HEK293 (cell line): Measurements from ENCODE around the gene MRPS6.

Source experiments
- CTCF ChIA-PET: fragments of 350-600 bp; formaldehyde crosslinking; extraction: SDS; loops from one replicate; lab custom pipeline; 2021; ENCODE audit warnings: antibody characterized with exemption; lab: Yijun Ruan, JAX
- POLR2A ChIA-PET: fragments of 300-600 bp; formaldehyde crosslinking; extraction: SDS; loops from one replicate; lab custom pipeline; 2020; ENCODE audit warnings: antibody characterized with exemption, inconsistent platforms; lab: Yijun Ruan, JAX
- H3K27ac ChIP-seq: fragments of 200-500 bp; sonication (Bioruptor generic); 2 replicates; pipeline ENCODE4 v1.5.1; 2014; ENCODE audit warnings: low read depth, low read length, control low read depth, inconsistent platforms; ENCODE audit errors: extremely low read depth
- H3K36me3 ChIP-seq, 2 experiments: fragments of 200-500 bp in 1 of 2; sonication (Bioruptor generic) in 1 of 2; 1 replicate in 1 of 2; 2 replicates in 1 of 2; pipeline ENCODE4 v1.5.1; 2014 to 2017; ENCODE audit warnings: inconsistent platforms in 2 of 2, low read length in 2 of 2; ENCODE audit not compliant: control insufficient read depth in 2 of 2, insufficient read depth in 1 of 2
- H3K4me1 ChIP-seq: fragments of 200-500 bp; sonication (Bioruptor generic); 2 replicates; pipeline ENCODE4 v1.5.1; 2014; ENCODE audit warnings: mild to moderate bottlenecking, low read length, inconsistent platforms; ENCODE audit not compliant: control insufficient read depth, insufficient read depth
- H3K4me3 ChIP-seq: 2 replicates; pipeline ENCODE4 v1.5.1; 2011; ENCODE audit warnings: low read depth, mild to moderate bottlenecking, control low read depth, low read length, moderate library complexity
- H3K9me3 ChIP-seq: fragments of 200-500 bp; sonication (Bioruptor generic); 2 replicates; pipeline ENCODE4 v1.5.1; 2014; ENCODE audit warnings: low read depth, low read length, inconsistent platforms; ENCODE audit not compliant: control insufficient read depth, insufficient read depth
- BCL11B ChIP-seq: fragments of 450-650 bp; formaldehyde crosslinking; IDR thresholded peaks from 2 replicates; pipeline ENCODE4 v1.5.1; 2016; ENCODE audit warnings: low read depth, missing biosample characterization, missing genetic modification characterization
- HOXD13 ChIP-seq: sonication (generic); formaldehyde crosslinking; IDR thresholded peaks from 2 replicates; pipeline ENCODE4 v1.8.0; 2022; ENCODE audit warnings: missing genetic modification reagents, borderline replicate concordance
- OSR2 ChIP-seq: fragments of 450-650 bp; formaldehyde crosslinking; IDR thresholded peaks from 2 replicates; pipeline ENCODE4 v1.5.1; 2016; ENCODE audit warnings: missing biosample characterization, missing genetic modification characterization
- OVOL3 ChIP-seq: fragments of 450-650 bp; formaldehyde crosslinking; IDR thresholded peaks from 2 replicates; pipeline ENCODE4 v1.5.1; 2016; ENCODE audit warnings: missing biosample characterization, missing genetic modification characterization
- ZBTB8A ChIP-seq: fragments of 450-650 bp; formaldehyde crosslinking; IDR thresholded peaks from 2 replicates; pipeline ENCODE4 v1.5.1; 2016; ENCODE audit warnings: missing biosample characterization, missing genetic modification characterization
- ZFHX2 ChIP-seq: fragments of 450-650 bp; formaldehyde crosslinking; conservative IDR thresholded peaks from 2 replicates; pipeline ENCODE4 v1.5.1; 2016; ENCODE audit warnings: missing biosample characterization, missing genetic modification characterization
- ZNF157 ChIP-seq: fragments of 450-650 bp; formaldehyde crosslinking; IDR thresholded peaks from 2 replicates; pipeline ENCODE4 v1.5.1; 2016; ENCODE audit warnings: missing biosample characterization, missing genetic modification characterization
- ZNF221 ChIP-seq: fragments of 450-650 bp; formaldehyde crosslinking; IDR thresholded peaks from 2 replicates; pipeline ENCODE4 v1.5.1; 2017; ENCODE audit warnings: missing biosample characterization, missing genetic modification characterization, borderline replicate concordance
- ZNF404 ChIP-seq: fragments of 450-650 bp; formaldehyde crosslinking; IDR thresholded peaks from 2 replicates; pipeline ENCODE4 v1.5.1; 2017; ENCODE audit warnings: missing biosample characterization, missing genetic modification characterization
- ZNF510 ChIP-seq: fragments of 450-650 bp; formaldehyde crosslinking; IDR thresholded peaks from 2 replicates; pipeline ENCODE4 v1.5.1; 2018; ENCODE audit warnings: mild to moderate bottlenecking, missing genetic modification characterization, missing biosample characterization; ENCODE audit not compliant: insufficient replicate concordance
- ZNF549 ChIP-seq: fragments of 450-650 bp; IDR thresholded peaks from 2 replicates; pipeline ENCODE4 v1.5.1; 2018; ENCODE audit warnings: missing biosample characterization, missing genetic modification characterization, mild to moderate bottlenecking, inconsistent platforms, moderate library complexity
- ZNF558 ChIP-seq: fragments of 450-650 bp; formaldehyde crosslinking; IDR thresholded peaks from 2 replicates; pipeline ENCODE4 v1.5.1; 2016; ENCODE audit warnings: missing biosample characterization, missing genetic modification characterization
- ZNF585B ChIP-seq: fragments of 450-650 bp; formaldehyde crosslinking; IDR thresholded peaks from 2 replicates; pipeline ENCODE4 v1.5.1; 2016; ENCODE audit warnings: missing biosample characterization, missing genetic modification characterization
- ZNF596 ChIP-seq: fragments of 450-650 bp; IDR thresholded peaks from 2 replicates; pipeline ENCODE4 v1.5.0; 2018; ENCODE audit warnings: missing biosample characterization, mild to moderate bottlenecking, missing genetic modification characterization, moderate library complexity
- ZNF701 ChIP-seq: fragments of 450-650 bp; formaldehyde crosslinking; IDR thresholded peaks from 2 replicates; pipeline ENCODE4 v1.5.1; 2016; ENCODE audit warnings: missing biosample characterization, missing genetic modification characterization
- ZNF747 ChIP-seq: fragments of 450-650 bp; formaldehyde crosslinking; IDR thresholded peaks from 2 replicates; pipeline ENCODE4 v1.5.1; 2016; ENCODE audit warnings: missing biosample characterization, missing genetic modification characterization
- ZNF76 ChIP-seq: fragments of 450-650 bp; formaldehyde crosslinking; IDR thresholded peaks from 2 replicates; pipeline ENCODE4; 2016; ENCODE audit warnings: low read depth, missing biosample characterization, missing genetic modification characterization, borderline replicate concordance
- ZNF792 ChIP-seq: fragments of 450-650 bp; formaldehyde crosslinking; IDR thresholded peaks from 2 replicates; pipeline ENCODE4 v1.5.1; 2016; ENCODE audit warnings: missing biosample characterization, missing genetic modification characterization
- TF ChIP-seq, protein P1 (sequence below): fragments of 450-650 bp; formaldehyde crosslinking; IDR thresholded peaks from 2 replicates; pipeline ENCODE4 v1.5.1; 2016; ENCODE audit warnings: missing biosample characterization, missing genetic modification characterization
- TF ChIP-seq, protein P2 (sequence below): fragments of 450-650 bp; formaldehyde crosslinking; IDR thresholded peaks from 2 replicates; pipeline ENCODE4 v1.5.1; 2016; ENCODE audit warnings: missing biosample characterization, missing genetic modification characterization
- TF ChIP-seq, protein P3 (sequence below): fragments of 450-650 bp; formaldehyde crosslinking; IDR thresholded peaks from 2 replicates; pipeline ENCODE4 v1.5.1; 2016; ENCODE audit warnings: missing biosample characterization, missing genetic modification characterization
- TF ChIP-seq, protein P4 (sequence below): fragments of 450-650 bp; formaldehyde crosslinking; IDR thresholded peaks from 2 replicates; pipeline ENCODE4; 2016; ENCODE audit warnings: missing biosample characterization, missing genetic modification characterization
- TF ChIP-seq, protein P5 (sequence below): fragments of 450-650 bp; formaldehyde crosslinking; IDR thresholded peaks from 2 replicates; pipeline ENCODE4 v1.5.1; 2017; ENCODE audit warnings: missing biosample characterization, missing genetic modification characterization

MRPS6 gene

DNA sequence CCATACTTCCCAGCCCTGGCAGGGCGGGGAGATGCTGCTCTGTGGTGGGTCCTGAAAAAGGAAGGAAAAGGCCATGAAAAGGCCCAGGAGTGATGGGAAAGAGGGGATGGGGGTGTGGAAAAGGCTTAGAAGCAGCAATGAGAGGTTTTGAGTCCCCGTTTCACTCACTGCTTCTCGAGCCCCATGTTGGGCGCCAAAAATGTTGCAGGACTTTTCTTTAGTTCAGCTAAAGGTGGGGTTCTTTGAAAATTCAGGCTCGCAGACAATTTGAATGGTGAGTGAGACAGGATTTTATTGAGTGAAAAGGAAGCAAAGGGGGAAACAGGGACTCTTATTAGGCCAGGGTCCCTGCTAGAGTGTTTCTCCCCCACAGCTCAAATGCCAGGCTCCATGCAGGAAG, 93.1 kb downstream of the MRPS6 start (continued):
- TF ChIP-seq ZNF510 (tag by site-specific recombination): peak; percentile 68
- TF ChIP-seq, protein P1, sequence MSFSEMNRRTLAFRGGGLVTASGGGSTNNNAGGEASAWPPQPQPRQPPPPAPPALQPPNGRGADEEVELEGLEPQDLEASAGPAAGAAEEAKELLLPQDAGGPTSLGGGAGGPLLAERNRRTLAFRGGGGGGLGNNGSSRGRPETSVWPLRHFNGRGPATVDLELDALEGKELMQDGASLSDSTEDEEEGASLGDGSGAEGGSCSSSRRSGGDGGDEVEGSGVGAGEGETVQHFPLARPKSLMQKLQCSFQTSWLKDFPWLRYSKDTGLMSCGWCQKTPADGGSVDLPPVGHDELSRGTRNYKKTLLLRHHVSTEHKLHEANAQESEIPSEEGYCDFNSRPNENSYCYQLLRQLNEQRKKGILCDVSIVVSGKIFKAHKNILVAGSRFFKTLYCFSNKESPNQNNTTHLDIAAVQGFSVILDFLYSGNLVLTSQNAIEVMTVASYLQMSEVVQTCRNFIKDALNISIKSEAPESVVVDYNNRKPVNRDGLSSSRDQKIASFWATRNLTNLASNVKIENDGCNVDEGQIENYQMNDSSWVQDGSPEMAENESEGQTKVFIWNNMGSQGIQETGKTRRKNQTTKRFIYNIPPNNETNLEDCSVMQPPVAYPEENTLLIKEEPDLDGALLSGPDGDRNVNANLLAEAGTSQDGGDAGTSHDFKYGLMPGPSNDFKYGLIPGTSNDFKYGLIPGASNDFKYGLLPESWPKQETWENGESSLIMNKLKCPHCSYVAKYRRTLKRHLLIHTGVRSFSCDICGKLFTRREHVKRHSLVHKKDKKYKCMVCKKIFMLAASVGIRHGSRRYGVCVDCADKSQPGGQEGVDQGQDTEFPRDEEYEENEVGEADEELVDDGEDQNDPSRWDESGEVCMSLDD: no peak
- TF ChIP-seq, protein P2, sequence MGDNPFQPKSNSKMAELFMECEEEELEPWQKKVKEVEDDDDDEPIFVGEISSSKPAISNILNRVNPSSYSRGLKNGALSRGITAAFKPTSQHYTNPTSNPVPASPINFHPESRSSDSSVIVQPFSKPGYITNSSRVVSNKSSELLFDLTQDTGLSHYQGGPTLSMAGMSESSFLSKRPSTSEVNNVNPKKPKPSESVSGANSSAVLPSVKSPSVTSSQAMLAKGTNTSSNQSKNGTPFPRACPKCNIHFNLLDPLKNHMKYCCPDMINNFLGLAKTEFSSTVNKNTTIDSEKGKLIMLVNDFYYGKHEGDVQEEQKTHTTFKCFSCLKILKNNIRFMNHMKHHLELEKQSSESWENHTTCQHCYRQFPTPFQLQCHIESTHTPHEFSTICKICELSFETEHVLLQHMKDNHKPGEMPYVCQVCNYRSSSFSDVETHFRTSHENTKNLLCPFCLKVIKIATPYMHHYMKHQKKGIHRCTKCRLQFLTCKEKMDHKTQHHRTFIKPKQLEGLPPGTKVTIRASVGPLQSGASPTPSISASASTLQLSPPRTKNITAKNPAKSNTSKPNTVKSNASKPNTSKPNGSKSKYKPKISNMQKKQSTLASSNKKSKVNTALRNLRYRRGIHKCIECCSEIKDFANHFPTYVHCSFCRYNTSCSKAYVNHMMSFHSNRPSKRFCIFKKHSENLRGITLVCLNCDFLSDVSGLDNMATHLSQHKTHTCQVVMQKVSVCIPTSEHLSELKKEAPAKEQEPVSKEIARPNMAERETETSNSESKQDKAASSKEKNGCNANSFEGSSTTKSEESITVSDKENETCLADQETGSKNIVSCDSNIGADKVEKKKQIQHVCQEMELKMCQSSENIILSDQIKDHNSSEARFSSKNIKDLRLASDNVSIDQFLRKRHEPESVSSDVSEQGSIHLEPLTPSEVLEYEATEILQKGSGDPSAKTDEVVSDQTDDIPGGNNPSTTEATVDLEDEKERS (tag by site-specific recombination): peak; percentile 85; the same call in 1 of the 2 replicates
- TF ChIP-seq ZFHX2 (tag by site-specific recombination): no peak
- TF ChIP-seq, protein P3, sequence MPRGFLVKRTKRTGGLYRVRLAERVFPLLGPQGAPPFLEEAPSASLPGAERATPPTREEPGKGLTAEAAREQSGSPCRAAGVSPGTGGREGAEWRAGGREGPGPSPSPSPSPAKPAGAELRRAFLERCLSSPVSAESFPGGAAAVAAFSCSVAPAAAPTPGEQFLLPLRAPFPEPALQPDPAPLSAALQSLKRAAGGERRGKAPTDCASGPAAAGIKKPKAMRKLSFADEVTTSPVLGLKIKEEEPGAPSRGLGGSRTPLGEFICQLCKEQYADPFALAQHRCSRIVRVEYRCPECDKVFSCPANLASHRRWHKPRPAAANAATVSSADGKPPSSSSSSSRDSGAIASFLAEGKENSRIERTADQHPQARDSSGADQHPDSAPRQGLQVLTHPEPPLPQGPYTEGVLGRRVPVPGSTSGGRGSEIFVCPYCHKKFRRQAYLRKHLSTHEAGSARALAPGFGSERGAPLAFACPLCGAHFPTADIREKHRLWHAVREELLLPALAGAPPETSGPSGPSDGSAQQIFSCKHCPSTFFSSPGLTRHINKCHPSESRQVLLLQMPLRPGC: no peak
- TF ChIP-seq BCL11B (tag by site-specific recombination): no peak
- no peak for TF ChIP-seq ZNF157 (tag by site-specific recombination)
- no peak for TF ChIP-seq ZNF747 (tag by site-specific recombination)

DNA sequence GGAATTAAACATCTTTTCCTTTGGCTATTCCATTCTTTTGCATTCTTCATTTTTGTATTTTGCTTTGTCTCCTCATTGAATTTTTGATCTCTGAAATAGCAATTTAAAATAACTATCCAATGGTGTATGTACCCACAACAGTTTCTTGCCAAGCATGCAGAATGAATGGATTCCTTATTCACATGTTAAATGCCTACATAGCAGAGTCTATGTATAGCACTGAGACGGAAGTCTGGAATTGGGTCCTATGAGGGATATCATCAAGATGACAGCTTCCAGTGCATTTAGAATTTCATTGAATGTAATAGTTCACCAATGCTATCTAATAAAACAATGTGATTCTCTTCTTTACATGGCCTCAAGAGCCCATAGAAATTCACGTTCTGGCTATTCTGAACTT, 97.5 kb downstream of the MRPS6 start:
- H3K9me3 ChIP-seq: no peaks in the 10 kb centered on the region
- ChIA-PET CTCF (no interaction called here), POLR2A (no interaction called here)
- H3K4me3 ChIP-seq: no peak overlapping the region
- H3K4me1 ChIP-seq: no peaks in the 10 kb centered on the region
- H3K36me3 ChIP-seq: no peaks in the 10 kb centered on the region
- TF ChIP-seq ZNF596 (tag by site-specific recombination) (no peak), HOXD13 (CRISPR knock-in tag) (no peak), ZNF76 (tag by site-specific recombination) (no peak), ZNF701 (no peak), ZNF558 (tag by site-specific recombination) (no peak), OSR2 (tag by site-specific recombination) (no peak), OVOL3 (no peak), ZNF221 (tag by site-specific recombination) (no peak), ZNF549 (tag by site-specific recombination) (no peak), ZNF792 (tag by site-specific recombination) (no peak), ZNF404 (tag by site-specific recombination) (no peak), ZBTB8A (no peak), ZNF585B (tag by site-specific recombination) (no peak)
- TF ChIP-seq, protein P4, sequence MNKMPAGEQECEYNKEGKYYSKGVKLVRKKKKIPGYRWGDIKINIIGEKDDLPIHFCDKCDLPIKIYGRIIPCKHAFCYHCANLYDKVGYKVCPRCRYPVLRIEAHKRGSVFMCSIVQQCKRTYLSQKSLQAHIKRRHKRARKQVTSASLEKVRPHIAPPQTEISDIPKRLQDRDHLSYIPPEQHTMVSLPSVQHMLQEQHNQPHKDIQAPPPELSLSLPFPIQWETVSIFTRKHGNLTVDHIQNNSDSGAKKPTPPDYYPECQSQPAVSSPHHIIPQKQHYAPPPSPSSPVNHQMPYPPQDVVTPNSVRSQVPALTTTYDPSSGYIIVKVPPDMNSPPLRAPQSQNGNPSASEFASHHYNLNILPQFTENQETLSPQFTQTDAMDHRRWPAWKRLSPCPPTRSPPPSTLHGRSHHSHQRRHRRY: no peak
- TF ChIP-seq, protein P5, sequence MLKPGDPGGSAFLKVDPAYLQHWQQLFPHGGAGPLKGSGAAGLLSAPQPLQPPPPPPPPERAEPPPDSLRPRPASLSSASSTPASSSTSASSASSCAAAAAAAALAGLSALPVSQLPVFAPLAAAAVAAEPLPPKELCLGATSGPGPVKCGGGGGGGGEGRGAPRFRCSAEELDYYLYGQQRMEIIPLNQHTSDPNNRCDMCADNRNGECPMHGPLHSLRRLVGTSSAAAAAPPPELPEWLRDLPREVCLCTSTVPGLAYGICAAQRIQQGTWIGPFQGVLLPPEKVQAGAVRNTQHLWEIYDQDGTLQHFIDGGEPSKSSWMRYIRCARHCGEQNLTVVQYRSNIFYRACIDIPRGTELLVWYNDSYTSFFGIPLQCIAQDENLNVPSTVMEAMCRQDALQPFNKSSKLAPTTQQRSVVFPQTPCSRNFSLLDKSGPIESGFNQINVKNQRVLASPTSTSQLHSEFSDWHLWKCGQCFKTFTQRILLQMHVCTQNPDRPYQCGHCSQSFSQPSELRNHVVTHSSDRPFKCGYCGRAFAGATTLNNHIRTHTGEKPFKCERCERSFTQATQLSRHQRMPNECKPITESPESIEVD (tag by site-specific recombination): no peak
- H3K27ac ChIP-seq: no peak overlapping the region
